CD4-positive, alpha-beta T cell (primary cell): ENCODE results near the gene VPS50. TPM values are rescaled to one million over a fixed set of nuclear protein-coding genes. Genes with fewer than 3 reads are reported as not detected.

Experiments used
- ATAC-seq: fragments of 200-7000 bp; cut with Tn5 transposase; one replicate; pipeline ENCODE4 v1.10.0; 2022; ENCODE audit warnings: mild to moderate bottlenecking; ENCODE audit not compliant: poor library complexity
- CTCF ChIA-PET: fragments of 350-600 bp; sonication (Branson Sonifier 250); formaldehyde crosslinking; loops from one replicate; lab custom pipeline; 2021; ENCODE audit warnings: antibody characterized with exemption, inconsistent platforms; lab: Charles Lee
- POLR2A ChIA-PET: fragments of 350-600 bp; sonication (Branson Sonifier 250); formaldehyde crosslinking; loops from one replicate; lab custom pipeline; 2021; ENCODE audit warnings: antibody characterized with exemption, inconsistent platforms; lab: Charles Lee
- DNase-seq, 14 experiments: peaks; one replicate each; pipeline ENCODE4 v3.0.0-alpha.2; 2013 to 2020; ENCODE audit warnings: mixed read lengths in 2 of 14
- H3K27ac ChIP-seq, 2 donors: one replicate each; pipeline versions ENCODE4 v1.5.1 to v1.7.0; 2013; ENCODE audit warnings: low read length in 2 of 2, low read depth in 1 of 2, mild to moderate bottlenecking in 1 of 2
- H3K27me3 ChIP-seq, 2 experiments: 1 replicate in 1 of 2; 2 replicates in 1 of 2; pipeline versions ENCODE4 v1.6.1 to v1.7.0; 2013; ENCODE audit warnings: low read length in 2 of 2, control low read depth in 1 of 2, mild to moderate bottlenecking in 1 of 2, moderate library complexity in 1 of 2; ENCODE audit not compliant: insufficient read depth in 2 of 2, control insufficient read depth in 1 of 2
- H3K36me3 ChIP-seq: one replicate; pipeline ENCODE4 v1.6.1; 2013; ENCODE audit warnings: low read length, control low read depth; ENCODE audit not compliant: insufficient read depth
- H3K4me1 ChIP-seq: one replicate; pipeline ENCODE4 v1.6.1; 2013; ENCODE audit warnings: low read length, control low read depth; ENCODE audit not compliant: insufficient read depth
- H3K4me3 ChIP-seq: one replicate; pipeline ENCODE4 v1.5.1; 2013; ENCODE audit warnings: mild to moderate bottlenecking, low read length, moderate library complexity
- H3K9me3 ChIP-seq, 2 experiments: 1 replicate in 1 of 2; 2 replicates in 1 of 2; pipeline versions ENCODE4 v1.6.1 to v1.7.0; 2013; ENCODE audit warnings: low read length in 2 of 2, mild to moderate bottlenecking in 2 of 2, control low read depth in 1 of 2, moderate library complexity in 1 of 2; ENCODE audit not compliant: control insufficient read depth in 1 of 2, insufficient read depth in 1 of 2
- H3K27ac Mint-ChIP-seq: one replicate; pipeline ENCODE4 v1.8.0; 2020; ENCODE audit warnings: mixed read lengths
- H3K27me3 Mint-ChIP-seq: one replicate; pipeline ENCODE4 v1.8.0; 2021; ENCODE audit warnings: mixed read lengths
- H3K36me3 Mint-ChIP-seq: one replicate; pipeline ENCODE4 v1.8.0; 2021; ENCODE audit warnings: low read depth, mixed read lengths
- H3K4me1 Mint-ChIP-seq: one replicate; pipeline ENCODE4 v1.8.0; 2021; ENCODE audit warnings: low read depth, mixed read lengths
- H3K4me3 Mint-ChIP-seq: one replicate; pipeline ENCODE4 v1.8.0; 2020; ENCODE audit warnings: mild to moderate bottlenecking, mixed read lengths
- H3K9me3 Mint-ChIP-seq: one replicate; pipeline ENCODE4 v1.8.0; 2020; ENCODE audit warnings: mixed read lengths
- CTCF ChIP-seq: fragments of 200-600 bp; IDR thresholded peaks from one replicate; pipeline ENCODE4 v1.8.0; 2022; ENCODE audit warnings: antibody characterized with exemption, mild to moderate bottlenecking
- intact Hi-C, 2 experiments: fragments of 100-400 bp; cut with DNase I in 1 of 2; cut with micrococcal nuclease in 1 of 2; formaldehyde crosslinking; loops; one replicate each; pipeline versions ENCODE4 v1.15.1 to v1.9.0; 2023 to 2025; cut with DNase I, micrococcal nuclease
- total RNA-seq, 174 experiments: library from RNA in 2 of 174; stranded (reverse) in 2 of 174; gene quantifications; one replicate each; pipeline ENCODE4 v1.2.3 and lab custom pipeline; 2021 to 2026

VPS50 gene
- total RNA-seq, 2 experiments from 2014 or later = 13.2 to 17.3 TPM

- ATAC-seq = no peak
- ChIA-PET CTCF (no interaction called here), POLR2A (no interaction called here)
- Mint-ChIP-seq H3K36me3 (no peaks in the 10 kb centered on the region), H3K9me3 (no peaks in the 10 kb centered on the region), H3K27ac (no peak overlapping the region), H3K4me3 (no peak overlapping the region), H3K4me1 (no peaks in the 10 kb centered on the region), H3K27me3 (peaks cover 61% of the 10 kb centered on the region)
- Histone ChIP-seq H3K9me3 (no peaks in the 10 kb centered on the region), H3K4me3 (no peak overlapping the region), H3K27ac (no peak overlapping the region), H3K36me3 (no peaks in the 10 kb centered on the region), H3K27me3 (peaks cover 12 to 20% of the 10 kb centered on the region in 2 experiments), H3K4me1 (no peaks in the 10 kb centered on the region)
- intact Hi-C loops = no loop called here
- no peak for DNase-seq
- TF ChIP-seq CTCF = no peak
Observed at GRCh38 chr7:93188870-93189634, 43.1 kb upstream of the VPS50 start.

- Mint-ChIP-seq H3K27ac (no peak overlapping the region), H3K36me3 (no peaks in the 10 kb centered on the region), H3K4me1 (no peaks in the 10 kb centered on the region), H3K27me3 (peaks cover 66% of the 10 kb centered on the region), H3K4me3 (no peak overlapping the region), H3K9me3 (no peaks in the 10 kb centered on the region)
- H3K4me1 ChIP-seq = no peaks in the 10 kb centered on the region
- CTCF ChIA-PET = interaction anchor here (1.1 to 1.6 kb wide), 2 partner anchors 9 to 12 kb away, joined by 3 to 4 read pairs; no protein-coding TSS in a partner anchor
- intact Hi-C loops = no loop called here
- DNase-seq (no peak), ATAC-seq (no peak)
- H3K27ac ChIP-seq = no peak overlapping the region
- H3K9me3 ChIP-seq = no peaks in the 10 kb centered on the region
- TF ChIP-seq CTCF = no peak
- peaks cover 8 to 25% of the 10 kb centered on the region in 2 experiments for H3K27me3 ChIP-seq
- POLR2A ChIA-PET = no interaction called here
- H3K36me3 ChIP-seq = no peaks in the 10 kb centered on the region
- no peak overlapping the region for H3K4me3 ChIP-seq
Observed at GRCh38 chr7:93194386-93194785, 37.8 kb upstream of the VPS50 start.

- ChIA-PET POLR2A (no interaction called here), CTCF (no interaction called here)
- Histone ChIP-seq H3K4me3 (no peak overlapping the region), H3K27me3 (peaks cover 7 to 20% of the 10 kb centered on the region in 2 experiments), H3K4me1 (no peaks in the 10 kb centered on the region), H3K36me3 (no peaks in the 10 kb centered on the region), H3K9me3 (no peaks in the 10 kb centered on the region), H3K27ac (no peak overlapping the region)
- ATAC-seq = no peak
- TF ChIP-seq CTCF = no peak
- Mint-ChIP-seq H3K4me1 (no peaks in the 10 kb centered on the region), H3K9me3 (no peaks in the 10 kb centered on the region), H3K27ac (no peak overlapping the region), H3K4me3 (no peak overlapping the region), H3K27me3 (peaks cover 63% of the 10 kb centered on the region), H3K36me3 (no peaks in the 10 kb centered on the region)
- intact Hi-C loops = no loop called here
- DNase-seq = peak in 2 of 14 experiments; percentile 0 to 4
Observed at GRCh38 chr7:93196336-93196735, 35.8 kb upstream of the VPS50 start.
